ENCODE data around the gene IHH. TPM values are rescaled to one million over a fixed set of nuclear protein-coding genes. Genes with fewer than 3 reads are reported as not detected.

The IHH gene
- total RNA-seq, 2 donors from 2014 or later: 3.2 to 9.6 TPM

GRCh38 chr2:219084791-219085190, 24.1 kb upstream of the IHH start:
- TF ChIP-seq CTCF (IDR thresholded peaks at IDR 0.05) (no peak), POLR2A (IDR thresholded peaks at IDR 0.05) (no peak), POLR2AphosphoS5 (IDR thresholded peaks at IDR 0.05) (no peak)
- Histone ChIP-seq H3K4me1 (replicated peaks) (no peaks in the 10 kb centered on the region), H3K27ac (no peak overlapping the region), H3K4me3 (no peak overlapping the region), H3K9me3 (no peaks in the 10 kb centered on the region), H3K27me3 (replicated peaks; ENCODE audit: insufficient read depth) (no peaks in the 10 kb centered on the region), H3K36me3 (no peaks in the 10 kb centered on the region)
- intact Hi-C loops (cut with DNase I): no loop called here
- DNase-seq (ENCODE audit: low spot score): no peak

GRCh38 chr2:219082332-219082958, 21.7 kb upstream of the IHH start:
- H3K36me3 ChIP-seq: no peaks in the 10 kb centered on the region
- H3K27ac ChIP-seq: no peak overlapping the region
- H3K4me1 ChIP-seq (replicated peaks): no peaks in the 10 kb centered on the region
- intact Hi-C loops (cut with DNase I): no loop called here
- no peaks in the 10 kb centered on the region for H3K27me3 ChIP-seq (replicated peaks; ENCODE audit: insufficient read depth)
- no peak overlapping the region for H3K4me3 ChIP-seq
- no peak for DNase-seq (ENCODE audit: low spot score)
- TF ChIP-seq POLR2A (IDR thresholded peaks at IDR 0.05) (no peak), POLR2AphosphoS5 (IDR thresholded peaks at IDR 0.05) (no peak), CTCF (IDR thresholded peaks at IDR 0.05) (no peak)
- H3K9me3 ChIP-seq: no peaks in the 10 kb centered on the region
- 90% methylated on average over 5 of the region's 5 CpGs for WGBS

GRCh38 chr2:219081701-219082331, 21.1 kb upstream of the IHH start:
- no peak for DNase-seq (ENCODE audit: low spot score)
- H3K4me1 ChIP-seq (replicated peaks): no peaks in the 10 kb centered on the region
- intact Hi-C loops (cut with DNase I): no loop called here
- H3K4me3 ChIP-seq: no peak overlapping the region
- no peaks in the 10 kb centered on the region for H3K27me3 ChIP-seq (replicated peaks; ENCODE audit: insufficient read depth)
- TF ChIP-seq CTCF (IDR thresholded peaks at IDR 0.05) (no peak), POLR2AphosphoS5 (IDR thresholded peaks at IDR 0.05) (no peak), POLR2A (IDR thresholded peaks at IDR 0.05) (no peak)
- no peaks in the 10 kb centered on the region for H3K9me3 ChIP-seq
- no peak overlapping the region for H3K27ac ChIP-seq
- no peaks in the 10 kb centered on the region for H3K36me3 ChIP-seq

- Histone ChIP-seq H3K9me3 (no peaks in the 10 kb centered on the region), H3K4me3 (no peak overlapping the region), H3K27ac (no peak overlapping the region), H3K36me3 (no peaks in the 10 kb centered on the region), H3K27me3 (replicated peaks; ENCODE audit: insufficient read depth) (no peaks in the 10 kb centered on the region), H3K4me1 (replicated peaks) (no peaks in the 10 kb centered on the region)
- 64% methylated on average over 7 of the region's 7 CpGs for WGBS
- intact Hi-C loops (cut with DNase I): no loop called here
- no peak for TF ChIP-seq POLR2A (IDR thresholded peaks at IDR 0.05)
- TF ChIP-seq CTCF (IDR thresholded peaks at IDR 0.05): no peak
- TF ChIP-seq POLR2AphosphoS5 (IDR thresholded peaks at IDR 0.05): no peak
- DNase-seq (ENCODE audit: low spot score): no peak
Observed at GRCh38 chr2:219081096-219081495, 20.4 kb upstream of the IHH start.

GRCh38 chr2:219079417-219079816, 18.7 kb upstream of the IHH start:
- DNase-seq (ENCODE audit: low spot score): no peak
- no peaks in the 10 kb centered on the region for H3K9me3 ChIP-seq
- 74% methylated on average over 2 of the region's 2 CpGs for WGBS
- H3K36me3 ChIP-seq: no peaks in the 10 kb centered on the region
- TF ChIP-seq POLR2AphosphoS5 (IDR thresholded peaks at IDR 0.05) (no peak), CTCF (IDR thresholded peaks at IDR 0.05) (no peak), POLR2A (IDR thresholded peaks at IDR 0.05) (no peak)
- no peaks in the 10 kb centered on the region for H3K4me1 ChIP-seq (replicated peaks)
- intact Hi-C loops (cut with DNase I): no loop called here
- no peak overlapping the region for H3K27ac ChIP-seq
- H3K4me3 ChIP-seq: no peak overlapping the region
- no peaks in the 10 kb centered on the region for H3K27me3 ChIP-seq (replicated peaks; ENCODE audit: insufficient read depth)
